OCI-LY7 (cell line): ENCODE data around the gene FBH1. TPM values are rescaled to one million over a fixed set of nuclear protein-coding genes. Genes with fewer than 3 reads are reported as not detected.

Experiments
- BruUV-seq: library from RNA; stranded (reverse); fragments of 400-500 nt; replicated peaks from 2 replicates; lab custom pipeline; 2021; lab: Mats Ljungman, UMichigan
- CTCF ChIA-PET: fragments of 300-600 bp; sonication (Branson Sonifier 250); formaldehyde crosslinking; loops from one replicate; lab custom pipeline; 2022; ENCODE audit warnings: antibody characterized with exemption; ENCODE audit not compliant: unreplicated experiment; lab: Charles Lee
- POLR2A ChIA-PET: fragments of 300-600 bp; sonication (Branson Sonifier 250); formaldehyde crosslinking; loops from one replicate; lab custom pipeline; 2022; ENCODE audit warnings: antibody characterized with exemption; lab: Charles Lee
- DNase-seq: peaks from one replicate; pipeline ENCODE4 v3.0.0-alpha.2; 2015; ENCODE audit warnings: low spot score
- H2AFZ ChIP-seq: fragments of 200-600 bp; sonication (generic), shearing (Covaris generic); 2 replicates; pipeline ENCODE4 v1.6.1; 2014; ENCODE audit warnings: mild to moderate bottlenecking, antibody characterized with exemption, low read length, moderate library complexity
- H3K27ac ChIP-seq: fragments of 200-600 bp; sonication (generic); 2 replicates; pipeline ENCODE4 v1.5.1; 2014; ENCODE audit warnings: mixed run types, low read depth, mild to moderate bottlenecking, moderate library complexity, low read length, inconsistent platforms; ENCODE audit not compliant: poor library complexity, severe bottlenecking
- H3K36me3 ChIP-seq: fragments of 200-600 bp; sonication (generic); 2 replicates; pipeline ENCODE4 v1.6.1; 2014; ENCODE audit warnings: mild to moderate bottlenecking, antibody characterized with exemption, low read length, moderate library complexity, mixed read lengths; ENCODE audit not compliant: insufficient read depth
- H3K4me1 ChIP-seq: fragments of 200-600 bp; sonication (generic); 2 replicates; pipeline ENCODE4 v1.5.1; 2014; ENCODE audit warnings: mild to moderate bottlenecking, low read length; ENCODE audit not compliant: insufficient read depth, poor library complexity, severe bottlenecking
- H3K4me2 ChIP-seq: fragments of 200-600 bp; sonication (generic); 2 replicates; pipeline ENCODE4 v1.6.1; 2014; ENCODE audit warnings: mild to moderate bottlenecking, low read length
- H3K4me3 ChIP-seq: fragments of 200-600 bp; sonication (generic); 2 replicates; pipeline ENCODE4 v1.5.1; 2014; ENCODE audit warnings: mild to moderate bottlenecking, low read depth, low read length; ENCODE audit not compliant: poor library complexity, severe bottlenecking
- H3K79me2 ChIP-seq: fragments of 200-600 bp; sonication (generic); 2 replicates; pipeline ENCODE4 v1.6.1; 2016; ENCODE audit warnings: low read depth, mild to moderate bottlenecking, low read length, moderate library complexity, mixed read lengths; ENCODE audit not compliant: insufficient read depth
- H3K9me2 ChIP-seq: fragments of 200-600 bp; sonication (generic); 2 replicates; pipeline ENCODE4 v1.6.1; 2016; ENCODE audit warnings: mild to moderate bottlenecking, low read length, mixed read lengths; ENCODE audit not compliant: insufficient read depth
- H3K9me3 ChIP-seq: fragments of 200-600 bp; sonication (generic); 2 replicates; pipeline ENCODE4 v1.6.1; 2014; ENCODE audit warnings: mild to moderate bottlenecking, mixed run types, low read length, mixed read lengths
- H4K20me1 ChIP-seq: fragments of 200-600 bp; sonication (generic); 2 replicates; pipeline ENCODE4 v1.6.1; 2014; ENCODE audit warnings: mild to moderate bottlenecking, antibody characterized with exemption, low read length, moderate library complexity, mixed read lengths; ENCODE audit not compliant: insufficient read depth
- EZH2phosphoT487 ChIP-seq: fragments of 200-600 bp; sonication (generic); IDR thresholded peaks from 2 replicates; pipeline ENCODE4 v1.6.1; 2018; ENCODE audit warnings: low read depth, borderline replicate concordance, mild to moderate bottlenecking, mixed run types, antibody characterized with exemption, low read length, moderate library complexity, mixed read lengths
- intact Hi-C: fragments of 100-400 bp; cut with micrococcal nuclease; formaldehyde crosslinking; loops from one replicate; pipeline ENCODE4 v1.10.0; 2022; ENCODE audit not compliant: unreplicated experiment
- total RNA-seq, 2 experiments: library from RNA; depleted of rRNA in 1 of 2; stranded (reverse); fragments of >200 nt in 1 of 2; shearing (Covaris generic) in 1 of 2; gene quantifications; 2 replicates each; pipeline ENCODE4 v1.2.3, GENCODE V29; 2014 to 2022
- TF ChIP-seq, protein P1 (sequence below): fragments of 200-600 bp; sonication (generic); conservative IDR thresholded peaks from 2 replicates; pipeline ENCODE4 v1.5.1; 2014; ENCODE audit warnings: mild to moderate bottlenecking, antibody characterized with exemption, low read length, moderate library complexity, mixed read lengths

The FBH1 gene
- total RNA-seq, 2 experiments from 2014 or later, result 58.1 to 65.6 TPM

DNA sequence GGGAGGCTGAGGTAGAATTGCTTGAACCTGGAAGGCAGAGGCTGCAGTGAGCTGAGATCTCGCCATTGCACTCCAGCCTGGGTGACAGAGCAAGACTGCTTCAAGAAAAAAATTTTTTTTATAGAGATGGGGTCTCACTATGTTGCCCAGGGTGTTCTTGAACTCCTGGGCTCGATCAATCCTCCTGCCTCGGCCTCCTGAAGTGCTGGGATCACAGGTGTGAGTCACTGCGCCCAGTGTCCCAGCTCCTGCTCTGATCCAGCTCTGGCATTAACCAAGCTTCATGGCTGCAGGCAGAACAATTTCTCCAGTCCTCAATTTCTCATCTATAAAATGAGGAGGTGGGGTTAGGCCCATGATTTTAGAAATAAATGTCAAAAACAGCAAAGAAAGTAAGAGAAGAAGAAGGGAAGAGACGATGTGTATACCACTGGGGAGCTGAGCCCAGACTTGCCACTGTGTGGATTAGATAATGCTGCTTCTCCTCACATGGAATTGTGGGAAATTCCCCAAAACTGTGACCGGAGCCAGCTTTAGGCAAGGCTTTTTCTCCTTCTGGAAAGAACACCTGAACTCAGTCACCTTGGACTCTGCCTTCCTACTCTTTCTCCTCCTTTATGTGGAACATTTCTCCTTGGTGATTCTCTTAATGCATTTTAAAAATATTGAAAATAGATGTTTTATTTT lies 61.8 kb downstream of the FBH1 start:
- H3K9me3 ChIP-seq, result no peaks in the 10 kb centered on the region
- no peak overlapping the region for H3K27ac ChIP-seq
- no peaks in the 10 kb centered on the region for H3K36me3 ChIP-seq
- intact Hi-C loops, result no loop called here
- H3K79me2 ChIP-seq, result no peaks in the 10 kb centered on the region
- no peaks in the 10 kb centered on the region for H4K20me1 ChIP-seq
- no peaks in the 10 kb centered on the region for H3K9me2 ChIP-seq
- TF ChIP-seq EZH2phosphoT487, result no peak
- TF ChIP-seq, protein P1, sequence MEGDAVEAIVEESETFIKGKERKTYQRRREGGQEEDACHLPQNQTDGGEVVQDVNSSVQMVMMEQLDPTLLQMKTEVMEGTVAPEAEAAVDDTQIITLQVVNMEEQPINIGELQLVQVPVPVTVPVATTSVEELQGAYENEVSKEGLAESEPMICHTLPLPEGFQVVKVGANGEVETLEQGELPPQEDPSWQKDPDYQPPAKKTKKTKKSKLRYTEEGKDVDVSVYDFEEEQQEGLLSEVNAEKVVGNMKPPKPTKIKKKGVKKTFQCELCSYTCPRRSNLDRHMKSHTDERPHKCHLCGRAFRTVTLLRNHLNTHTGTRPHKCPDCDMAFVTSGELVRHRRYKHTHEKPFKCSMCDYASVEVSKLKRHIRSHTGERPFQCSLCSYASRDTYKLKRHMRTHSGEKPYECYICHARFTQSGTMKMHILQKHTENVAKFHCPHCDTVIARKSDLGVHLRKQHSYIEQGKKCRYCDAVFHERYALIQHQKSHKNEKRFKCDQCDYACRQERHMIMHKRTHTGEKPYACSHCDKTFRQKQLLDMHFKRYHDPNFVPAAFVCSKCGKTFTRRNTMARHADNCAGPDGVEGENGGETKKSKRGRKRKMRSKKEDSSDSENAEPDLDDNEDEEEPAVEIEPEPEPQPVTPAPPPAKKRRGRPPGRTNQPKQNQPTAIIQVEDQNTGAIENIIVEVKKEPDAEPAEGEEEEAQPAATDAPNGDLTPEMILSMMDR, result no peak
- H3K4me1 ChIP-seq, result no peaks in the 10 kb centered on the region
- H3K4me2 ChIP-seq, result no peak overlapping the region
- DNase-seq, result no peak
- H2AFZ ChIP-seq, result no peak overlapping the region
- no peak overlapping the region for H3K4me3 ChIP-seq
- ChIA-PET POLR2A (interaction anchor here (0.8 kb wide), 1 partner anchor 25 kb away, joined by 3 read pairs; no protein-coding TSS in a partner anchor), CTCF (no interaction called here)
- BruUV-seq, result no TSS peak

DNA sequence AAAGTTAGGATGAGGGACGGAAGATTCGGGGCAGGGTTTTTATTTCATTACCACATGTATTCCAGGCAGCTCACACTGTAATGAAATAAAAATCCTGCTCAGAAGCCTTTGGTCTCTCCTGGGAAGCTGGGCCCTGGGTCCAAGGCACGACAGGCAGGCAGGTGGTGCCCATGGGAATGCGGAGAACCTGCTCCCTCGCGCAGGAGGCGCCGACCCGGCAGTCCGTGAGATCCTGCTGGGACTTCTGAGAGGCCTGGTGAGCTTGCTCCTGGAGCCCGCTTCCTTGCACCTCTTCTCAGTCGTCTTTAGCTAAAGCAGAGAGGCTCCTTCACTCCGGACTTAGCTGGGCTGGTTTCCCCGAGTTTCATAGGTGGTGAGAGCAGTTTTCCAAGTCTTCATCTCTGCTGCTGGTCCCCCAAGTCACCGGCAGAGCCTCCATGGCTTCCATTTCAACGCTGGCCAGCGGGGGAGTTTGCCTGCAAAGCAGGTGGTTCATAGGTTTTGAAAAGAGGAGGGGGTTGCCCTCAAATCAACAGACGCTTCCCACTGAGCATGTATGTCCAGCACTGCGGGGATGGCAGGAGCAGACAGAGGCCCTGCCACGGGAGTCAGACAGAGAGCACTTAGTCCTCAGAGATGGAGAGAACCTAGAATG lies 62.8 kb downstream of the FBH1 start:
- H3K27ac ChIP-seq, result no peak overlapping the region
- no peaks in the 10 kb centered on the region for H3K9me3 ChIP-seq
- no peak overlapping the region for H3K4me3 ChIP-seq
- H3K9me2 ChIP-seq, result no peaks in the 10 kb centered on the region
- H4K20me1 ChIP-seq, result no peaks in the 10 kb centered on the region
- no peaks in the 10 kb centered on the region for H3K79me2 ChIP-seq
- no peaks in the 10 kb centered on the region for H3K4me1 ChIP-seq
- BruUV-seq, result no TSS peak
- H2AFZ ChIP-seq, result no peak overlapping the region
- H3K36me3 ChIP-seq, result no peaks in the 10 kb centered on the region
- no peak for DNase-seq
- no peak overlapping the region for H3K4me2 ChIP-seq
- TF ChIP-seq EZH2phosphoT487, result no peak
- TF ChIP-seq, protein P1, result no peak
- CTCF ChIA-PET, result no interaction called here
- intact Hi-C loops, result no loop called here
- POLR2A ChIA-PET, result interaction anchor here (1.7 kb wide), 1 partner anchor 9 kb away, joined by 8 read pairs; no protein-coding TSS in a partner anchor

DNA sequence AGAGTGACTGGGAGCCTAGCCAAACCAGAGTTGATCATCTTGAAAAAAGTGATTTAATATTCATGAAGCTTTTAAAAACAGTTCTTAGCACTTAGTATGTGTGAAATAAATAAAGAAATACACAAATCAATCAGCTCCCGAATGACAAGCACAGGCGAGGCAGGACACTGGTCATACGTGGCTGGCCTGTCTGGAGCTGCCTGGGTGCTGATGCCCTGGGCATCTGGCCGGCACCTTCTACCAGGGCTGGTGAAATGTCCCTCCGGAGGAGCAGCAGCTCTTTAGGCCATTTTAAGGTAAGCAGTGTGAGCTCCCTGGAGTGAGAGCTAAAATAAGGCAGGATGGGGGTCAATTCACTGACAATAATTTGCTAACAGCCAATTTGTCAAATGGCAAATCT lies 63.6 kb downstream of the FBH1 start:
- no peak for TF ChIP-seq EZH2phosphoT487
- TF ChIP-seq, protein P1, result no peak
- Histone ChIP-seq H3K36me3 (no peaks in the 10 kb centered on the region), H3K4me3 (no peak overlapping the region), H2AFZ (no peak overlapping the region), H3K4me1 (no peaks in the 10 kb centered on the region), H3K9me2 (no peaks in the 10 kb centered on the region), H3K9me3 (no peaks in the 10 kb centered on the region), H3K4me2 (no peak overlapping the region), H3K79me2 (no peaks in the 10 kb centered on the region), H4K20me1 (no peaks in the 10 kb centered on the region), H3K27ac (no peak overlapping the region)
- ChIA-PET POLR2A (interaction anchor here (0.6 to 1.7 kb wide), 3 partner anchors 10 to 249 kb away, joined by 5 to 8 read pairs (median 5); partner anchors contain the start of gene IL15RA), CTCF (no interaction called here)
- intact Hi-C loops, result no loop called here
- no TSS peak for BruUV-seq
- DNase-seq, result no peak
